Heart right ventricle (tissue), 16 donors: ENCODE data around the gene OR11L1. TPM values are rescaled to one million over a fixed set of nuclear protein-coding genes. Genes with fewer than 3 reads are reported as not detected.

Experiments used
- ATAC-seq, 8 donors: fragments of 200-7000 bp; cut with Tn5 transposase; one replicate each; pipeline ENCODE4 v1.9.1; 2020; ENCODE audit warnings: mild to moderate bottlenecking in 8 of 8, moderate library complexity in 8 of 8, moderate number of reproducible peaks in 1 of 8
- DNase-seq, 2 donors: peaks; one replicate each; pipeline ENCODE4 v3.0.0-alpha.2; 2020
- H3K27ac ChIP-seq, 10 donors: fragments of 200-600 bp; sonication (generic) in 2 of 10; one replicate each; pipeline versions ENCODE4 v1.5.0 to v1.8.0; 2020 to 2022; ENCODE audit warnings: mild to moderate bottlenecking in 3 of 10
- H3K27me3 ChIP-seq, 7 donors: fragments of 200-600 bp; one replicate each; pipeline ENCODE4 v1.8.0; 2021 to 2022; ENCODE audit warnings: mild to moderate bottlenecking in 2 of 7
- H3K36me3 ChIP-seq, 9 donors: fragments of 200-600 bp; sonication (generic) in 1 of 9; one replicate each; pipeline versions ENCODE4 v1.5.0 to v1.8.0; 2020 to 2022; ENCODE audit warnings: mild to moderate bottlenecking in 2 of 9
- H3K4me1 ChIP-seq, 9 donors: fragments of 200-600 bp; sonication (generic) in 1 of 9; one replicate each; pipeline versions ENCODE4 v1.5.0 to v1.8.0; 2020 to 2022; ENCODE audit warnings: mild to moderate bottlenecking in 4 of 9
- H3K4me3 ChIP-seq, 10 donors: fragments of 200-600 bp; sonication (generic) in 2 of 10; one replicate each; pipeline versions ENCODE4 v1.5.0 to v1.8.0; 2020 to 2022; ENCODE audit warnings: mild to moderate bottlenecking in 7 of 10, moderate library complexity in 2 of 10
- H3K9me3 ChIP-seq, 11 donors: fragments of 200-600 bp in 10 of 11; sonication (generic) in 2 of 11; one replicate each; pipeline versions ENCODE4 v1.5.0 to v1.8.0; 2013 to 2022; ENCODE audit warnings: mild to moderate bottlenecking in 2 of 11, control low read depth in 1 of 11, moderate library complexity in 1 of 11
- CTCF ChIP-seq, 9 donors: fragments of 200-600 bp; sonication (generic) in 2 of 9; IDR thresholded peaks; one replicate each; pipeline versions ENCODE4 v1.5.0 to v1.8.0; 2021 to 2022; ENCODE audit warnings: antibody characterized with exemption in 9 of 9, mild to moderate bottlenecking in 5 of 9, moderate library complexity in 1 of 9
- WGBS, 2 donors: extraction: QIAGEN DNeasy Blood & Tissue Kit; methylation state at CpG; one replicate each; pipeline ENCODE4 v1.1.7; 2013; ENCODE audit warnings: inconsistent platforms in 1 of 2; 5-methylcytosine and 5-hydroxymethylcytosine counted together
- intact Hi-C, 10 donors: fragments of 100-400 bp; cut with DNase I; formaldehyde crosslinking; loops; one replicate each; pipeline versions ENCODE4 v1.11.1 to v1.14.2; 2022
- long read RNA-seq, 3 donors: library from polyadenylated mRNA; unstranded; transcript quantifications; one replicate each; pipeline ENCODE4 v2.0.0, GENCODE V29; 2020 to 2021
- polyA plus RNA-seq, 2 donors: library from polyadenylated mRNA; stranded (reverse); fragments of 200-250 nt; gene quantifications; one replicate each; pipeline ENCODE4 v1.2.3, GENCODE V29; 2013
- total RNA-seq, 10 donors: library from RNA; stranded (reverse); fragmentation: NEBNext Ultra II Directional in 3 of 10; extraction: Animal tissue kit (Norgen Biotek cat#: 25700) in 3 of 10; gene quantifications; one replicate each; pipeline versions ENCODE4 v1.2.1 to v1.2.4, GENCODE V29; 2021 to 2023
- donor health status: Arrhythmogenic right ventricular cardiomyopathy.
- donor health status: ischemic (EF 13 %, LVEDD 7.1; RV severe dilation, severe dysfunction).
- donor health status: healthy with polysubstance abuse.
- donor health status: DM: no; HTN: yes; CAD: no.
- donor health status: DM: no; HTN: no; CAD: no.
- donor health status: ischemic (EF 25% LVEDD 6.9; RV normal size, moderate dysfunction).
- donor health status: ischemic (EF 25% LVEDD 5.7; RV mildly dilated, moderate dysfunction).
- donor health status: healthy.
- donor health status: DM: yes; HTN: yes; CAD: no.
- donor health status: Ischemic cardiomyopathy.
- donor health status: ischemic (EF 35%, LVEDD 5.7; RV mildly dilated, moderate dysfunction).
- donor health status: nonischemic (EF 11% LVEDD 7.7; RV severe dilation, severe dysfunction).
- donor health status: DM: yes; HTN: yes; CAD: no.
- donor health status: PGD.
- donor health status: ischemic (EF 29% LVEDD 5.4; RV normal size, mild dysfunction).
- donor health status: nonischemic (EF 23%, LVEDD 6.1; RV moderate dilation, normal function).

Gene OR11L1
- total RNA-seq = not detected
- not detected for polyA plus RNA-seq
- long read RNA-seq, donor 1 = 0 reads
- long read RNA-seq, donor 2 = 0 reads
- long read RNA-seq, donor 3 = 0 reads

GRCh38 chr1:247841796-247842195 is at the start of gene OR11L1:
Gene OR11L1, minus strand, starts transcription at chr1:247841896. Its CDS starts 0 bp downstream, at chr1:247841896.
- Histone ChIP-seq H3K9me3 (no peaks in the 10 kb centered on the region), H3K27ac (no peak within 1 kb of the TSS), H3K27me3 (no peaks in the 10 kb centered on the region), H3K4me1 (no peaks in the 10 kb centered on the region), H3K4me3 (no peak within 1 kb of the TSS), H3K36me3 (no peaks in the 10 kb centered on the region)
- TF ChIP-seq CTCF (IDR thresholded peaks at IDR 0.05) = no peak
- DNase-seq = no peak
- WGBS, 2 donors = 84 to 86% methylated on average over 2 of the region's 2 CpGs
- no peak for ATAC-seq
- intact Hi-C loops = no loop called here

GRCh38 chr1:247884797-247885413 is 43.2 kb upstream of the OR11L1 start:
- Histone ChIP-seq H3K36me3 (no peaks in the 10 kb centered on the region), H3K27me3 (no peaks in the 10 kb centered on the region), H3K27ac (no peak overlapping the region), H3K4me1 (no peaks in the 10 kb centered on the region), H3K9me3 (no peaks in the 10 kb centered on the region), H3K4me3 (no peak overlapping the region)
- TF ChIP-seq CTCF (IDR thresholded peaks at IDR 0.05) = no peak
- intact Hi-C loops = no loop called here
- DNase-seq (no peak), ATAC-seq (no peak)
- 81 to 85% methylated on average over 10 of the region's 10 CpGs for WGBS, 2 donors

- intact Hi-C loops = no loop called here
- no peak for TF ChIP-seq CTCF (IDR thresholded peaks at IDR 0.05)
- no peak overlapping the region for H3K27ac ChIP-seq
- H3K36me3 ChIP-seq = no peaks in the 10 kb centered on the region
- H3K4me3 ChIP-seq = no peak overlapping the region
- DNase-seq = no peak
- WGBS, 2 donors = 79 to 88% methylated on average over 9 of the region's 9 CpGs
- no peaks in the 10 kb centered on the region for H3K9me3 ChIP-seq
- no peaks in the 10 kb centered on the region for H3K27me3 ChIP-seq
- no peak for ATAC-seq
- no peaks in the 10 kb centered on the region for H3K4me1 ChIP-seq
Observed at GRCh38 chr1:247883346-247883745, 41.6 kb upstream of the OR11L1 start.

- DNase-seq (no peak), ATAC-seq (no peak)
- intact Hi-C loops = no loop called here
- H3K4me3 ChIP-seq = no peak overlapping the region
- peaks cover 0 to 17% (median 0%) of the 10 kb centered on the region in 7 donors for H3K27me3 ChIP-seq
- H3K27ac ChIP-seq = no peak overlapping the region
- TF ChIP-seq CTCF (IDR thresholded peaks at IDR 0.05) = no peak
- H3K36me3 ChIP-seq = no peaks in the 10 kb centered on the region
- no peaks in the 10 kb centered on the region for H3K4me1 ChIP-seq
- 60 to 65% methylated on average over 6 of the region's 6 CpGs for WGBS, 2 donors
- H3K9me3 ChIP-seq = peaks cover 0 to 7% (median 0%) of the 10 kb centered on the region in 11 donors
Observed at GRCh38 chr1:247865416-247865815, 23.7 kb upstream of the OR11L1 start.
